Left cardiac atrium (tissue), 4 donors: ENCODE data around the gene TOB2. TPM values are rescaled to one million over a fixed set of nuclear protein-coding genes. Genes with fewer than 3 reads are reported as not detected.
"Not testable (repeated sequence)": the region's sequence is repeated elsewhere in the genome, so short reads cannot be mapped to it uniquely, and the experiment has no call there.

ENCODE experiments used
- ATAC-seq, 2 donors: fragments of 200-7000 bp; cut with Tn5 transposase; one replicate each; pipeline ENCODE4 v1.9.1; 2020; ENCODE audit warnings: mild to moderate bottlenecking in 2 of 2, moderate library complexity in 2 of 2
- DNase-seq: peaks from one replicate; pipeline ENCODE4 v3.0.0-alpha.2; 2020
- intact Hi-C, 2 donors: fragments of 100-400 bp; cut with DNase I; formaldehyde crosslinking; loops; one replicate each; pipeline versions ENCODE4 v1.14.1 to v1.15.1; 2022 to 2023
- total RNA-seq, 2 donors: library from RNA; stranded (reverse); fragmentation: NEBNext Ultra II Directional; extraction: Animal tissue kit (Norgen Biotek cat#: 25700); gene quantifications; one replicate each; pipeline ENCODE4 v1.2.1, GENCODE V29; 2021
- donor health status: DM: no; HTN: yes; CAD: no.
- donor health status: DM: no; HTN: yes; CAD: no; lungs with severe emphysema.
- donor health status: DM: yes; HTN: yes; CAD: no.
- donor health status: Dilated cardiomyopathy.

The TOB2 gene
- total RNA-seq, 2 donors from 2014 or later, result 57.4 to 63.1 TPM

DNA sequence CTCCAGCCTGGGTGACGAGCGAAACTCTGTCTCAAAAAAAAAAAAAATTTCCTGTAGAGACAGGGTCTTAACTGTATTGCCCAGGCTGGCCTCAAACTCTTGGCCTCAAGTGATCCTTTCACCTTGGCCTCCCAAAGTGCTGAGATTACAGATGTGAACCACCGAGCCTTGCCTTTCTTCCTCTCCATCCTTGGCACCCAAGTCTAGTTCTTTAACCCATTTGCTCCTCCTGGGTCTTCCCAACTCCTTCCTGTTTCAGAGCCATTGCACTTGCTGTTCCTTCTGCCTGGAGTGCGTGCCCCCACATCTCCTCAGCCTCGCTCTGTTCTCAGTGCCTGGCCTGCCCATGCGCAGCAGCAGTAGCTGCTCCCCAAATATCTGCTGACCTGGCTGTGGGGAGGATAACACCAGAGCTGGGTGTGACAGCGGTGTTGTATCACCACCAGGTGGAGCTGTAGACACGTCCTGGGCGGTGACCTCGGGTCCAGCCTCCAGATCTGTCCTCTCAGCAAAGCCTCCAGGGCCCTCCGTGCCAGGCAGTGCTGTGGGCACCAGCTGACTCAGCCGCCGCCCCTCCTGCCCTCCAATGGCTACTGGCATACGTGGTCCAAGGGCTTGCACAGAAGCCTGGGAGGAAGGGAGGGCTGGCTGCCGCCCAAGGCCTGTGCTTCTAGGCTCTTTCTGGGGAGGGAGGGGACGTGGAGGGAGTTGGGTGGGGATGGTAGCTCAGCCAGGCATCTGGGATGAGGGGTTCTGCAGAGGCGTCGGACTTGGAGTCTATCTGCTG lies 42.9 kb downstream of the TOB2 start:
- ATAC-seq, result peak; percentile 87 to 95
- intact Hi-C loops, result loop anchor here in 1 of 2 donors (2.0 to 5.0 kb wide), 2 partner anchors 43 to 114 kb away; partner anchors contain the start of gene TOB2
- peak; percentile 92 for DNase-seq

DNA sequence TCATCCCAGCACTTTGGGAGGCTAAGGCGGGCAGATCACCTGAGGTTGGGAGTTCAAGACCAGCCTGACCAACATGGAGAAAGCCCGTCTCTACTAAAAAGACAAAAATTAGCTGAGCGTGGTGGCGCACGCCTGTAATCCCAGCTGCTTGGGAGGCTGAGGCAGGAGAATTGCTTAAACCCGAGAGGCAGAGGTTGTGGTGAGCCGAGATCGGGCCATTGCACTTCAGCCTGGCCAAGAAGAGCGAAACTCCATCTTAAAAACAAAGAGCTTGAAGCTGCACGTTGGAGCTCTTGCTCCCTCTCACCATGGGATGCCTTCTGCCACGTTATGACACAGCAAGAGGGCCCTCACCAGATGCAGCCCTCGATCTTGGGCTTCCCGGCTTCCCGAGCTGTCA lies 43.8 kb downstream of the TOB2 start:
- not testable (repeated sequence) for DNase-seq, ATAC-seq
- intact Hi-C loops, result loop anchor here in 1 of 2 donors (5.0 kb wide), 1 partner anchor 114 kb away; no protein-coding TSS in a partner anchor

DNA sequence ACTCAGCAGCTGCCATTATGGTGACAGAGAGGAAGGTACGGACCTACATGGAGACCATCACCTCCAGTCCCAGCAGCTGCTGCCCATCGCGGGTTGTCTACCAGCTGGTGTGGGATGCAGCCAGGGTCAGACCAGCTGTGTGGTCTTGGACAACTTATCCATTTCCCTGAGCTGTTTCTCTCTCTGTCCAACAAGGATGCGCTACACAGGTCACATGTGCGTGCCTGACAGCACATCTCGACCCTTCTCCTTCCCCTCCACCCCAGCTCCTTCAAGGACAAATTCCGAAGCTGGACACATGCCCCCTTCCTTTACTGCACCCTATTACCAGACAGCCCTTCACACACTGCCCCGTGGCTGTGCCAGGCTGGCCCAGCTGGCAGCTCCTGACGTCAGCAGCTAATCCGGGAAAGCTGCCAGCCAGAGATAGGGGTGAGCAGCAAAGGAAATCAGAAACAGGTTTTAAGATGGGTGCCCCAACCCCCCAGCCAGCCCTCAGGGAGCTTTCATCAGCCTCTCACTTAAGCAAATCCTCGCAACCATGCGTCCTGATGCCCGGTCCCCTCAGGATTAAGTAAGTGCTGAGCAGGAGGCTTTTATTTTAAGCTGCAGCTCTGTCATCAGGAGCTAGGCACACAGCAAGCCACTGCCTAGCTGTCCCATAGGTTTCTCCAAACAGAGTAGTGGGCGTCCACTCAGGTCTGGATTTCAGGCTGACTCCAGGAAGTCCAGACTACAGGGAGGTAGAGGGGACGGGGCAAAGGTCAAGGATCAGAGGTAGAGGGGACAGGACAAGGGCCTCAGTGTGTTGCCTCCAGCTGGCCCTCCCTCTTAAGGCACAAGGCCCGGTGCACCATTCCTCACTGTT lies 44.6 kb downstream of the TOB2 start:
- intact Hi-C loops, result loop anchor here in 1 of 2 donors (5.0 kb wide), 1 partner anchor 115 kb away; no protein-coding TSS in a partner anchor
- ATAC-seq (peak; percentile 69 to 76), DNase-seq (peak; percentile 82)

DNA sequence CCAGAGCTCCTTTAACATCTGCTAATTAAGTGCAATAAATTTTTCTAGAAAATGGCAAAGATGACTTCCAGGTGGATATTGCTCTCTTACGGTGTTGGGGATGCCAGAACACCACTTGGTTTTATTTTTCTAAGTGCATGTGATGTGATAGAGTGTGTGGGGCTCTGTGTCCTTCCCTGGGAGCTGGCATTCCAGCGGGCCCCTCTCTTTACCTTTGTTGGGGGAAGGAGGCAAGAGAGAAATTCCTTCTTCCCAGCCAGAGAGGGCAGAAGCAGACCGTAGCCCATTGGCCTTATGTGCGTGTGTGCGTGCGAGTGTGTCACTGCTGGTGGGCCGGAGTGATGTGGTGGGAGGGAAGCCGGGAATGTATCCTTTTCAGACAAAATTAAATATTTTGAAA lies 47.7 kb downstream of the TOB2 start:
- DNase-seq (no peak), ATAC-seq (no peak)
- intact Hi-C loops, result no loop called here

DNA sequence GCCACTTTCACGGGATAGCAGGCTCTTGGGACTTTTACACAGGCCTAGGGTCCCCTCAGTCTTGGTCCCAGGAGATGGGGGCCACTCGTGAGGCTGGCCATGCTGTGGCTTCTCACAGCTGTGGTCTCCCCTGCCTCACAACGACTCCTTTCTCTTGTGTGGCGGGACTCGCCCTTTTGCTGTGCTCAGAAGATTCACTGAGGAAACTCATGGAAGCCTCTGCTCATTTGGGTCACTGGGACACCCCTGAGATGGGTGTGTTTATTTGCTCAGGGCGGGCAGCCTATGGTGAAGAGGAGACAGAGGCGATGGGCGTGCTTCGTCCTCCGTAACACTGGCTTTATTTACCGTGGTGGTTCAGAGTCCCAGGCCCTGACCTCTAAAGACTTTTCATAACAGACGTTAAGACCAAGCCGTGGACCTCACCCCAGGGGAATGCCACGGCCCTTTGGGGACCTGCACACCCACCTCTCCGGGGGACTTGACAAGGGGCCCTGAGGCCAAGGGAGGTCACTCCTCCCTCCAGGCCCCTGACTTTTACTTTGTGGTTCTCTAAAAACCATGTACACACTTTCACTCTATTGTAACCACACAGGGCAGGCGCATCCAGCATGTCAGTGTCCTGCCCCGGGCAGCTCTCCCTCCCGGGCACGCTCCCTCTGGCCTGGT lies 49.3 kb downstream of the TOB2 start:
- intact Hi-C loops, result no loop called here
- no peak for DNase-seq
- no peak for ATAC-seq

DNA sequence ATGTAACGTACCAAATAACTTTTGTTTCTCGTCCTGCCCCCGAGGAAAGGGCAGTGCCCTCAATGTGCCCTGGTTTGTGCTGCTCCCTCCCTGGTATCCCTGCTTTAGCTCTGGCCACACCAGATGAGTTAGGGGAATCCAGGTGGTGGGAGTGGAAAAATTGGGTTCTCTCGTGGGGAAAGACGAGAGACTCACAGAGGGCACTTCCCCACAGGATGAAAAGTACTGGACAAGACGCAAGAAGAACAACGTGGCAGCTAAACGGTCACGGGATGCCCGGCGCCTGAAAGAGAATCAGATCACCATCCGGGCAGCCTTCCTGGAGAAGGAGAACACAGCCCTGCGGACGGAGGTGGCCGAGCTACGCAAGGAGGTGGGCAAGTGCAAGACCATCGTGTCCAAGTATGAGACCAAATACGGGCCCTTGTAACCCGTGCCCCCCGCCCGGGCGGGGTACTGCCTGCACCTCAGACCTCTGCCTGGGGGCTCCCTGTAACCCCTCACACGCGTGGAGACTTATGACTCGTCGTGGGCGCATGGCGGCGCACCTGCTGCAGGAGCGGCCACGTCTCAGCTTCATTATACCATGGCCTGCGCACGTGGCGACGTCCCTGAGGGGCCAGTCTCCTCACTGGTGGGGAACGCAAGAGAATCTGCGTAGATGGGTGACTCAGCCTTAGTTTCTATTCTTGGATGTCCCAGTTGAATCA lies 50.9 kb downstream of the TOB2 start:
- ATAC-seq (no peak), DNase-seq (no peak)
- intact Hi-C loops, result no loop called here

DNA sequence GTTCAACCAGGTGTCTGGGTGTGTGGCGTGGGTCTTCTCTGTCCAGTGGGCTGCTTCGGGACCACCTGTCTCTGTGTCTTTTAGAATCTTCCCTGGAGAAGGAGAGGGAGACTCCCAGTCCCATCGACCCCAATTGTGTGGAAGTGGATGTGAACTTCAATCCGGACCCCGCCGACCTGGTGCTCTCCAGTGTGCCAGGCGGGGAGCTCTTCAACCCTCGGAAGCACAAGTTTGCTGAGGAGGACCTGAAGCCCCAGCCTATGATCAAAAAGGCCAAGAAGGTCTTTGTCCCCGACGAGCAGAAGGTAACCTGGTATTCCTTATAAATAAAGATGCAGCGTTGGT lies 52.6 kb downstream of the TOB2 start:
- intact Hi-C loops, result no loop called here
- DNase-seq (no peak), ATAC-seq (no peak)

DNA sequence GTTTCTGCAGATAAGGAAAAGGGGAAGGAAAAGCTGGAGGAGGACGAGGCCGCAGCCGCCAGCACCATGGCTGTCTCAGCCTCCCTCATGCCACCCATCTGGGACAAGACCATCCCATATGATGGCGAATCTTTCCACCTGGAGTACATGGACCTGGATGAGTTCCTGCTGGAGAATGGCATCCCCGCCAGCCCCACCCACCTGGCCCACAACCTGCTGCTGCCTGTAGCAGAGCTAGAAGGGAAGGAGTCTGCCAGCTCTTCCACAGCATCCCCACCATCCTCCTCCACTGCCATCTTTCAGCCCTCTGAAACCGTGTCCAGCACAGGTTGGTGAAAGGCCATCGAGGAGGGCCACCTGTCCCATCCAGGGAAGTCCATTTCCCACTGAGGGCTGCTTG lies 59.3 kb downstream of the TOB2 start:
- intact Hi-C loops, result no loop called here
- ATAC-seq (no peak), DNase-seq (no peak)

DNA sequence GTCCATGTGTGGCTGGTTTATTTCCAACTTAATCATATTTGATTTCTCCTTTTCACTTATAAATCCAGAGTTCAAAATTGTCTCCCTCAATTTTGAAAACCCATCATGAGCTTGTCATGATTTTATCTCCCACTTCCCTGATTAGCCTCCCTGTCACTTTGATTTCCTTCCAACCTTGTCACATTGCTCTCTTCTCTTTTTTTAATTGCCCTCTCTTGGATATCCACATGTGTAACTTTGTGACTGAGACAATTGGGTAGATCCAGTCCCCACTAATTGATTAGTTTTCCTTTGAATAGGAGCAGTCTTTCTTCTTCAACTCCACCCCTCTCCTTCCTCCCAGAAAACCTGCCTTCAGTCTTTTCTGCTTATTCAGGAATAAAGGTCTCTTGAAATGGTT lies 62.5 kb downstream of the TOB2 start:
- intact Hi-C loops, result no loop called here
- DNase-seq, result no peak
- no peak for ATAC-seq

Other genes with a start within 250 kb of the TOB2 start
- 10 to 100 TPM; 13.6 to 15.4 TPM for gene L3MBTL2, start 241.5 kb downstream of the TOB2 start, total RNA-seq
- gene CHADL, start 205.9 kb downstream of the TOB2 start, total RNA-seq, result 10 to 100 TPM in 1 of 2 donors, 1 to 10 TPM in 1; 7.7 to 14.4 TPM
- gene RANGAP1, start 160.6 kb downstream of the TOB2 start, total RNA-seq, result 10 to 100 TPM; 33.7 to 34.0 TPM
- gene ZC3H7B, start 145.3 kb downstream of the TOB2 start, total RNA-seq, result 10 to 100 TPM; 35.0 to 39.3 TPM
- 10 to 100 TPM; 14.0 to 24.5 TPM for gene TEF, start 64.9 kb downstream of the TOB2 start, total RNA-seq
- gene PHF5A, start 21.9 kb upstream of the TOB2 start, total RNA-seq, result 10 to 100 TPM; 22.8 to 28.1 TPM
- 100 to 1,000 TPM; 415 to 523 TPM for gene ACO2, start 22.3 kb upstream of the TOB2 start, total RNA-seq
- gene POLR3H, start 97.7 kb upstream of the TOB2 start, total RNA-seq, result 10 to 100 TPM; 25.0 to 34.0 TPM
- 100 to 1,000 TPM; 165 to 217 TPM for gene CSDC2, start 114.2 kb upstream of the TOB2 start, total RNA-seq
- gene PMM1, start 143.0 kb upstream of the TOB2 start, total RNA-seq, result 10 to 100 TPM; 13.0 to 22.1 TPM
- gene DESI1, start 174.2 kb upstream of the TOB2 start, total RNA-seq, result 10 to 100 TPM; 56.5 to 64.0 TPM
- gene XRCC6, start 174.5 kb upstream of the TOB2 start, total RNA-seq, result 100 to 1,000 TPM; 141 to 169 TPM
- 100 to 1,000 TPM; 178 to 226 TPM for gene SNU13, start 242.1 kb upstream of the TOB2 start, total RNA-seq